HepG2 (cell line): ENCODE measurements around the gene ACTRT2. TPM values are rescaled to one million over a fixed set of nuclear protein-coding genes. Genes with fewer than 3 reads are reported as not detected.

Experiments
- ATAC-seq: fragments of 200-7000 bp; cut with Tn5 transposase; 3 replicates; pipeline ENCODE4 v1.9.1; 2020; ENCODE audit warnings: mild to moderate bottlenecking, moderate library complexity
- BruUV-seq: library from RNA; stranded (reverse); fragments of 400-500 nt; replicated peaks from 2 replicates; lab custom pipeline; 2021; lab: Mats Ljungman, UMichigan
- CTCF ChIA-PET: fragments of 300-600 bp; formaldehyde crosslinking; extraction: SDS; loops from one replicate; lab custom pipeline; 2021; ENCODE audit warnings: low total read pairs, inconsistent platforms, low intra/inter-chr PET ratio; lab: Yijun Ruan, JAX
- POLR2A ChIA-PET: fragments of 350-600 bp; sonication (Branson Sonifier 250); formaldehyde crosslinking; loops from one replicate; lab custom pipeline; 2020; ENCODE audit warnings: antibody characterized with exemption, inconsistent platforms; lab: Yijun Ruan, JAX
- DNase-seq: peaks from one replicate; pipeline ENCODE4 v3.0.0-alpha.2; 2015; ENCODE audit warnings: low spot score
- FAIRE-seq: peaks from 3 replicates; lab custom pipeline; 2011; peaks lifted over from hg19 to GRCh38; lab: Jason Lieb, UNC
- H2AFZ ChIP-seq: one replicate; pipeline ENCODE4 v1.6.1; 2011; ENCODE audit warnings: low read length, inconsistent platforms
- H3K27ac ChIP-seq: fragments of 300-600 bp; 3 replicates; pipeline ENCODE4 v1.8.0; 2011; ENCODE audit warnings: mixed run types, mild to moderate bottlenecking, mixed read lengths, low read length, inconsistent platforms; ENCODE audit not compliant: insufficient read depth; ENCODE audit errors: extremely low read length
- H3K27me3 ChIP-seq, 2 experiments: fragments of 200-600 bp in 1 of 2; 2 replicates in 1 of 2; 3 replicates in 1 of 2; pipeline versions ENCODE4 v1.6.0 to v1.8.0; 2011; ENCODE audit warnings: low read length in 2 of 2, mild to moderate bottlenecking in 2 of 2, moderate library complexity in 2 of 2, inconsistent platforms in 1 of 2; ENCODE audit not compliant: insufficient read depth in 2 of 2, control insufficient read depth in 1 of 2
- H3K36me3 ChIP-seq, 2 experiments: fragments of 200-600 bp in 1 of 2; replicated peaks in 1 of 2; 2 replicates in 1 of 2; 3 replicates in 1 of 2; pipeline versions ENCODE4 v1.5.1 to v1.8.0; 2011; ENCODE audit warnings: low read length in 2 of 2, inconsistent platforms in 1 of 2; ENCODE audit not compliant: insufficient read depth in 2 of 2, control insufficient read depth in 1 of 2
- H3K4me1 ChIP-seq: 2 replicates; pipeline ENCODE4 v1.5.1; 2012; ENCODE audit warnings: low read length, inconsistent platforms; ENCODE audit not compliant: insufficient read depth
- H3K4me2 ChIP-seq: 2 replicates; pipeline ENCODE4 v1.6.0; 2011; ENCODE audit warnings: low read depth, low read length, inconsistent platforms
- H3K4me3 ChIP-seq, 3 experiments: fragments of 200-600 bp in 1 of 3; sonication (generic), shearing (Covaris generic) in 1 of 3; replicated peaks in 1 of 3; 2 replicates each; pipeline ENCODE4 v1.5.1; 2011 to 2016; ENCODE audit warnings: low read length in 3 of 3, inconsistent platforms in 2 of 3, low read depth in 2 of 3, mild to moderate bottlenecking in 2 of 3, control low read depth in 1 of 3, mixed read lengths in 1 of 3; ENCODE audit not compliant: insufficient read depth in 1 of 3
- H3K79me2 ChIP-seq: one replicate; pipeline ENCODE4 v1.6.1; 2011; ENCODE audit warnings: low read length, inconsistent platforms; ENCODE audit not compliant: insufficient read depth
- H3K9ac ChIP-seq: 2 replicates; pipeline ENCODE4 v1.6.0; 2011; ENCODE audit warnings: mild to moderate bottlenecking, low read depth, low read length, inconsistent platforms; ENCODE audit not compliant: insufficient read depth
- H3K9me3 ChIP-seq: 2 replicates; pipeline ENCODE4 v1.5.1; 2012; ENCODE audit warnings: mild to moderate bottlenecking, low read length
- H4K20me1 ChIP-seq: 2 replicates; pipeline ENCODE4 v1.6.0; 2011; ENCODE audit warnings: inconsistent platforms, mild to moderate bottlenecking, low read length, moderate library complexity; ENCODE audit not compliant: insufficient read depth
- ARNT2 ChIP-seq: sonication (generic); formaldehyde crosslinking; IDR thresholded peaks from 2 replicates; pipeline ENCODE4 v1.8.0; 2022; ENCODE audit warnings: mild to moderate bottlenecking, low read depth, missing genetic modification reagents, moderate library complexity
- GLI4 ChIP-seq: sonication (generic); formaldehyde crosslinking; IDR thresholded peaks from 2 replicates; pipeline ENCODE4 v1.5.1; 2020; ENCODE audit warnings: missing genetic modification reagents, mild to moderate bottlenecking, moderate library complexity, borderline replicate concordance
- MXI1 ChIP-seq: IDR thresholded peaks from 3 replicates; pipeline ENCODE4 v1.6.1; 2012; ENCODE audit warnings: low read depth, low read length, inconsistent platforms, borderline replicate concordance
- NCOR1 ChIP-seq: fragments of 200-600 bp; sonication (generic); IDR thresholded peaks from 2 replicates; pipeline ENCODE4 v1.7.0; 2017; ENCODE audit warnings: antibody characterized with exemption, low read length, borderline replicate concordance
- NFYC ChIP-seq: IDR thresholded peaks from 2 replicates; pipeline ENCODE4 v1.6.1; 2016; ENCODE audit warnings: missing genetic modification reagents, missing compliant biosample characterization
- POGZ ChIP-seq: sonication (generic); formaldehyde crosslinking; IDR thresholded peaks from 2 replicates; pipeline ENCODE4 v1.4.0; 2020; ENCODE audit warnings: mild to moderate bottlenecking, missing genetic modification reagents
- SALL2 ChIP-seq: sonication (generic); formaldehyde crosslinking; IDR thresholded peaks from 2 replicates; pipeline ENCODE4 v1.8.1; 2023; ENCODE audit warnings: mild to moderate bottlenecking, missing genetic modification reagents, inconsistent platforms
- SMAD1 ChIP-seq: sonication (generic); formaldehyde crosslinking; IDR thresholded peaks from 2 replicates; pipeline ENCODE4 v1.4.0; 2020; ENCODE audit warnings: missing genetic modification reagents, low read depth, mild to moderate bottlenecking, borderline replicate concordance
- SP5 ChIP-seq: IDR thresholded peaks from 2 replicates; pipeline ENCODE4 v1.6.1; 2016; ENCODE audit warnings: low read depth, borderline replicate concordance
- SYNCRIP ChIP-seq: fragments of 200-400 bp; formaldehyde crosslinking; IDR thresholded peaks from 2 replicates; pipeline ENCODE4 v1.6.1; 2018; ENCODE audit warnings: mild to moderate bottlenecking, low read depth, low read length; ENCODE audit not compliant: insufficient read depth
- ZEB1 ChIP-seq: IDR thresholded peaks from 2 replicates; pipeline ENCODE4 v1.6.1; 2012; ENCODE audit warnings: mild to moderate bottlenecking, low read depth, inconsistent platforms; ENCODE audit not compliant: insufficient replicate concordance
- ZMAT3 ChIP-seq: sonication (generic); formaldehyde crosslinking; conservative IDR thresholded peaks from 2 replicates; pipeline ENCODE4 v1.7.0; 2021; ENCODE audit warnings: missing genetic modification reagents
- ZNF121 ChIP-seq: sonication (generic); formaldehyde crosslinking; IDR thresholded peaks from 2 replicates; pipeline ENCODE4 v1.5.0; 2020; ENCODE audit warnings: mild to moderate bottlenecking, missing genetic modification reagents
- ZNF280D ChIP-seq: sonication (generic); formaldehyde crosslinking; IDR thresholded peaks from 2 replicates; pipeline ENCODE4 v1.5.1; 2020; ENCODE audit warnings: mild to moderate bottlenecking, missing genetic modification reagents
- ZNF670 ChIP-seq: sonication (generic); formaldehyde crosslinking; IDR thresholded peaks from 2 replicates; pipeline ENCODE4 v1.8.0; 2022; ENCODE audit warnings: mild to moderate bottlenecking, missing genetic modification reagents, borderline replicate concordance
- ZNF747 ChIP-seq: sonication (generic); formaldehyde crosslinking; IDR thresholded peaks from 2 replicates; pipeline ENCODE4 v1.8.1; 2023; ENCODE audit warnings: missing genetic modification reagents, mild to moderate bottlenecking, borderline replicate concordance
- ZSCAN21 ChIP-seq: sonication (generic); formaldehyde crosslinking; IDR thresholded peaks from 2 replicates; pipeline ENCODE4 v1.8.0; 2022; ENCODE audit warnings: mild to moderate bottlenecking, missing genetic modification reagents, moderate library complexity, borderline replicate concordance
- WGBS: methylation state at CpG from one replicate; pipeline ENCODE4 v1.1.6; 2017; ENCODE audit warnings: low lambda C conversion rate; 5-methylcytosine and 5-hydroxymethylcytosine counted together
- in situ Hi-C: cut with HindIII; loops from 2 replicates; pipeline ENCODE4 v1.10.0; 2017; ENCODE audit warnings: low pct_unique_long_range_greater_than_20kb; ENCODE audit not compliant: extremely low pct_ligation_motif_present
- intact Hi-C: fragments of 100-400 bp; cut with micrococcal nuclease; formaldehyde crosslinking; loops from one replicate; pipeline ENCODE4 v1.10.0; 2022; ENCODE audit not compliant: unreplicated experiment
- polyA plus RNA-seq, 8 experiments: library from polyadenylated mRNA; depleted of rRNA in 3 of 8; stranded (reverse) in 7 of 8; unstranded in 1 of 8; fragments of >200 nt; fragmentation: Illumina TruSeq in 4 of 8; extraction: Trizol in 4 of 8; gene quantifications; 2 replicates each; pipeline versions ENCODE4 v1.2.1 to v1.2.3, GENCODE V29; 2011 to 2016; ENCODE audit warnings: low read depth in 4 of 8, missing spikeins in 1 of 8, mixed read lengths in 1 of 8; ENCODE audit not compliant: insufficient read depth in 1 of 8
- total RNA-seq, 5 experiments: library from RNA; depleted of rRNA; stranded (reverse); fragments of >200 nt; fragmentation: Illumina TruSeq; extraction: Trizol; gene quantifications; 2 replicates each; pipeline ENCODE4 v1.2.3, GENCODE V29; 2016; ENCODE audit warnings: low read depth in 1 of 5
- TF ChIP-seq, protein P1 (sequence below): sonication (generic); formaldehyde crosslinking; IDR thresholded peaks from 2 replicates; pipeline ENCODE4 v1.5.0; 2020; ENCODE audit warnings: mild to moderate bottlenecking, missing genetic modification reagents
- TF ChIP-seq, protein P2 (sequence below): sonication (generic); formaldehyde crosslinking; IDR thresholded peaks from 2 replicates; pipeline ENCODE4 v1.4.0; 2020; ENCODE audit warnings: missing genetic modification reagents

Gene ACTRT2
- total and polyA plus RNA-seq, 2 of the 13 experiments (the other 11 are each of a cell fraction or from before 2014, with no cell fraction given): not detected

DNA sequence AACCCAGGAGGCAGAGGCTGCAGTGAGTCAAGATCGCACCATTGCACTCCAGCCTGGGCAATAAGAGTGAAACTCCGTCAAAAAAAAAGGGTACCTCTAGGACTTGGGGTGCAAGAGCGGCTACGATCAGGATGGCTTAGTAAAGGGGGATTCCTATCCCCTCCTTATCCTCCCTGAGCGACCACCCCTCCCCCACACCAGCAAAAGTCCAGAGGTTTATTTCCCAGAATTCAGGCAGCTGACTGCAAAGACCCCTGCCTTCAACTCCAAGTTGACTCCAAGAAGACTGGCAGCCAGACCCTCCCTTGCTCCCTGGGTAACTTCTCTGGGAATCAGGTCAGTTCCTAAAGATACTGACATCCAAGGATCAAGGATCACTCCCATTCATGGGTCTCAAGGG is 35.4 kb downstream of the ACTRT2 start:
- H3K36me3 ChIP-seq: no peaks in the 10 kb centered on the region
- ChIA-PET CTCF (no interaction called here), POLR2A (no interaction called here)
- no peak overlapping the region for H3K4me2 ChIP-seq
- ATAC-seq (no peak), FAIRE-seq (no peak), DNase-seq (no peak)
- WGBS: 57% methylated on average over 5 of the region's 5 CpGs
- no peak overlapping the region for H3K27ac ChIP-seq
- H3K9me3 ChIP-seq: no peaks in the 10 kb centered on the region
- intact Hi-C loops: no loop called here
- no TSS peak for BruUV-seq
- no peak overlapping the region for H3K4me3 ChIP-seq
- H4K20me1 ChIP-seq: no peaks in the 10 kb centered on the region
- no peak overlapping the region for H2AFZ ChIP-seq
- H3K4me1 ChIP-seq: no peaks in the 10 kb centered on the region; the same call in 1 of the 2 replicates
- peaks cover 3 to 54% of the 10 kb centered on the region in 2 experiments; a peak in 3 of 5 replicates for H3K27me3 ChIP-seq
- no peak overlapping the region for H3K9ac ChIP-seq
- H3K79me2 ChIP-seq: no peaks in the 10 kb centered on the region
- in situ Hi-C loops: loop anchor here (25.0 kb wide), 1 partner anchor 231 kb away; no protein-coding TSS in a partner anchor
- TF ChIP-seq ZEB1 (no peak), ZNF280D (CRISPR knock-in tag) (no peak), SYNCRIP (no peak), ZNF121 (no peak), POGZ (CRISPR knock-in tag) (no peak), SP5 (no peak), GLI4 (CRISPR knock-in tag) (no peak), ZNF670 (CRISPR knock-in tag) (no peak), ZSCAN21 (CRISPR knock-in tag) (no peak), SMAD1 (CRISPR knock-in tag) (no peak), SALL2 (CRISPR knock-in tag) (no peak), MXI1 (no peak), ZMAT3 (CRISPR knock-in tag) (no peak), ZNF747 (CRISPR knock-in tag) (no peak), NFYC (CRISPR knock-in tag) (no peak), NCOR1 (no peak), ARNT2 (no peak)
- TF ChIP-seq, protein P1, sequence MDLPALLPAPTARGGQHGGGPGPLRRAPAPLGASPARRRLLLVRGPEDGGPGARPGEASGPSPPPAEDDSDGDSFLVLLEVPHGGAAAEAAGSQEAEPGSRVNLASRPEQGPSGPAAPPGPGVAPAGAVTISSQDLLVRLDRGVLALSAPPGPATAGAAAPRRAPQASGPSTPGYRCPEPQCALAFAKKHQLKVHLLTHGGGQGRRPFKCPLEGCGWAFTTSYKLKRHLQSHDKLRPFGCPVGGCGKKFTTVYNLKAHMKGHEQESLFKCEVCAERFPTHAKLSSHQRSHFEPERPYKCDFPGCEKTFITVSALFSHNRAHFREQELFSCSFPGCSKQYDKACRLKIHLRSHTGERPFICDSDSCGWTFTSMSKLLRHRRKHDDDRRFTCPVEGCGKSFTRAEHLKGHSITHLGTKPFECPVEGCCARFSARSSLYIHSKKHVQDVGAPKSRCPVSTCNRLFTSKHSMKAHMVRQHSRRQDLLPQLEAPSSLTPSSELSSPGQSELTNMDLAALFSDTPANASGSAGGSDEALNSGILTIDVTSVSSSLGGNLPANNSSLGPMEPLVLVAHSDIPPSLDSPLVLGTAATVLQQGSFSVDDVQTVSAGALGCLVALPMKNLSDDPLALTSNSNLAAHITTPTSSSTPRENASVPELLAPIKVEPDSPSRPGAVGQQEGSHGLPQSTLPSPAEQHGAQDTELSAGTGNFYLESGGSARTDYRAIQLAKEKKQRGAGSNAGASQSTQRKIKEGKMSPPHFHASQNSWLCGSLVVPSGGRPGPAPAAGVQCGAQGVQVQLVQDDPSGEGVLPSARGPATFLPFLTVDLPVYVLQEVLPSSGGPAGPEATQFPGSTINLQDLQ (CRISPR knock-in tag): no peak
- TF ChIP-seq, protein P2, sequence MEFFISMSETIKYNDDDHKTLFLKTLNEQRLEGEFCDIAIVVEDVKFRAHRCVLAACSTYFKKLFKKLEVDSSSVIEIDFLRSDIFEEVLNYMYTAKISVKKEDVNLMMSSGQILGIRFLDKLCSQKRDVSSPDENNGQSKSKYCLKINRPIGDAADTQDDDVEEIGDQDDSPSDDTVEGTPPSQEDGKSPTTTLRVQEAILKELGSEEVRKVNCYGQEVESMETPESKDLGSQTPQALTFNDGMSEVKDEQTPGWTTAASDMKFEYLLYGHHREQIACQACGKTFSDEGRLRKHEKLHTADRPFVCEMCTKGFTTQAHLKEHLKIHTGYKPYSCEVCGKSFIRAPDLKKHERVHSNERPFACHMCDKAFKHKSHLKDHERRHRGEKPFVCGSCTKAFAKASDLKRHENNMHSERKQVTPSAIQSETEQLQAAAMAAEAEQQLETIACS: no peak
